Uterus (tissue), 4 donors: ENCODE data around the gene AUTS2. TPM values are rescaled to one million over a fixed set of nuclear protein-coding genes. Genes with fewer than 3 reads are reported as not detected.

Experiments
- DNase-seq, 2 donors: peaks; one replicate each; pipeline ENCODE4 v3.0.0-alpha.2; 2019 to 2020
- H3K27ac ChIP-seq, 2 donors: fragments of 200-600 bp; sonication (generic); 1 replicate in 1 of 2; 2 replicates in 1 of 2; pipeline ENCODE4 v1.5.1; 2016 to 2018
- H3K27me3 ChIP-seq, 2 donors: fragments of 200-600 bp; sonication (generic); one replicate each; pipeline ENCODE4 v1.5.1; 2018 to 2019; ENCODE audit warnings: control low read depth in 1 of 2
- H3K36me3 ChIP-seq, 2 donors: fragments of 200-600 bp; sonication (generic); one replicate each; pipeline ENCODE4 v1.5.1; 2019; ENCODE audit warnings: control low read depth in 1 of 2
- H3K4me1 ChIP-seq, 2 donors: fragments of 200-600 bp; sonication (generic); one replicate each; pipeline ENCODE4 v1.5.1; 2018 to 2019; ENCODE audit warnings: control low read depth in 1 of 2
- H3K4me3 ChIP-seq, 2 donors: fragments of 200-600 bp; sonication (generic); 1 replicate in 1 of 2; 2 replicates in 1 of 2; pipeline ENCODE4 v1.5.1; 2018 to 2019; ENCODE audit warnings: mild to moderate bottlenecking in 1 of 2
- H3K9me3 ChIP-seq, 2 donors: fragments of 200-600 bp; sonication (generic); one replicate each; pipeline ENCODE4 v1.5.1; 2019; ENCODE audit warnings: control low read depth in 1 of 2
- CTCF ChIP-seq, 4 experiments: fragments of 200-600 bp in 2 of 4; fragments of 450-650 bp in 2 of 4; sonication (generic) in 2 of 4; IDR thresholded peaks; one replicate each; pipeline ENCODE4 v1.5.1; 2016 to 2019; ENCODE audit warnings: antibody characterized with exemption in 4 of 4, mild to moderate bottlenecking in 2 of 4, moderate library complexity in 1 of 4
- POLR2A ChIP-seq, 2 donors: fragments of 450-650 bp; IDR thresholded peaks; one replicate each; pipeline ENCODE4 v1.6.1; 2016; ENCODE audit warnings: antibody characterized with exemption in 2 of 2, mild to moderate bottlenecking in 1 of 2, moderate library complexity in 1 of 2
- intact Hi-C: fragments of 100-400 bp; cut with DNase I; formaldehyde crosslinking; loops from one replicate; pipeline ENCODE4 v1.15.1; 2023; ENCODE audit warnings: low total_unique reads
- total RNA-seq, 4 donors: library from RNA; depleted of rRNA in 3 of 4; stranded (reverse); fragments of >200 nt in 3 of 4; gene quantifications; one replicate each; pipeline versions ENCODE4 v1.1.0 to v1.2.4, GENCODE V29; 2014 to 2023
- donor health status: DM: yes; HTN: yes; CAD: no.

AUTS2 gene
- total RNA-seq, 4 donors from 2014 or later: 10.5 to 58.2 (median 30.0) TPM

DNA sequence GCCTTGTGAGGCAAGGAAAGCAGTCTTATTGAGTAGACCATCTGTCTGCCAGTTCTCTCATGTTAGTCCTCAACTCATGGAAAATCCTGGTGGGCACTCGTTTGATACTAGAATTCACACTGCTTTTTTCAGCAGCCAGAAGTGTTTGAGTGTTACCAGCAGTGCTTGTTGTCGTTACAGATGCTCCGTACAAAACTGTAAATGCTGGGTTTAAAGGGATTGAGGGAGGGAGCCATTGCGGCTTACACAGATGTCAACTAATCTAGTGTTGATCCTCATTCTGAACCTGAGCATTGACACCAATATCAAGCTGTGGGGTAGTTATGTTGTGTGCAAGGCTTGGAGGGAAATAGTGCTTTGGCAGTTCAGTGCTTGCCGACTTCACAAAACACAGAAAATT is 348.6 kb downstream of the AUTS2 start:
- Histone ChIP-seq H3K9me3 (no peaks in the 10 kb centered on the region), H3K4me3 (no peak overlapping the region), H3K4me1 (no peaks in the 10 kb centered on the region), H3K27me3 (no peaks in the 10 kb centered on the region), H3K27ac (no peak overlapping the region), H3K36me3 (no peaks in the 10 kb centered on the region)
- no peak for TF ChIP-seq POLR2A (IDR thresholded peaks at IDR 0.05)
- no peak for TF ChIP-seq CTCF (IDR thresholded peaks at IDR 0.05)
- intact Hi-C loops: no loop called here
- DNase-seq: no peak

DNA sequence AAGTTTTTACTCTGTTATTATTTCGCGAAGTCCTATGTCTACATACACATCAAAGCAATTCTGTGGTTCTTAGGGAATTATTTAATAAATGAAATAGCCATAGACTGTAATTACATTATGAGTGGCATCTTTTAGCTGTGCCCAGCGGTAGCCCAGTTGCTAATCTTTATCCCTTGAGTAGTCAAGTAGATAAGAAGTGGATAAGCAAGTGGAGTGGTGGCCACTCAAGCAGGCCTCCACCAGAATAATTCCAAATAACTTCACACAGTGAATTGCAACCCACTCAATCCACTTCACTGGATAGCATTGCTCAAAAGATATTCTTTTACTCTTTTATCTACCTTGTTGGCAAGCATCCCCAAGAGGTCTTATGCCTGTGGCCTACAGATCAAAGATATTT is 349.7 kb downstream of the AUTS2 start:
- H3K9me3 ChIP-seq: no peaks in the 10 kb centered on the region
- no peak overlapping the region for H3K27ac ChIP-seq
- no peak for TF ChIP-seq CTCF (IDR thresholded peaks at IDR 0.05)
- no peak for TF ChIP-seq POLR2A (IDR thresholded peaks at IDR 0.05)
- DNase-seq: no peak
- H3K27me3 ChIP-seq: no peaks in the 10 kb centered on the region
- H3K4me3 ChIP-seq: no peak overlapping the region
- H3K4me1 ChIP-seq: no peaks in the 10 kb centered on the region
- no peaks in the 10 kb centered on the region for H3K36me3 ChIP-seq
- intact Hi-C loops: no loop called here

DNA sequence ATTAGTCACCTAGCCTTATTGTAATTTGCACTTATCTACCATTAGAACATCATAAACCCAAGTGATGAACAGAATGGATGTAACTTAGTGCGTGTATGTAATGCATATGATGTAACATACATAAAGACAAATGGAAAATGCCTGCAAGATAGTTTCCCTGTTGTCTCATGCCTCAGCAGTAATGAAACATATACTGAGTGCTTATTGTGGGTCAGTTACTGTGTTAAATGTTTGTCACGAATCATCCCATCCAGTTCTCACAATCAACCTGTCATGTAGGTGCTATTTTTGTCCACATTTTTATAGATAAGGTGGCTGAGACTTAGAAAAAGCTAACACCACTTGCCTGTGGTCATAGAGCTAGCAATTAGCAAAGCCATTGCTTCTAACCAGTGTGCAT is 350.8 kb downstream of the AUTS2 start:
- Histone ChIP-seq H3K27ac (no peak overlapping the region), H3K9me3 (no peaks in the 10 kb centered on the region), H3K4me3 (no peak overlapping the region), H3K27me3 (no peaks in the 10 kb centered on the region), H3K36me3 (no peaks in the 10 kb centered on the region), H3K4me1 (no peaks in the 10 kb centered on the region)
- intact Hi-C loops: no loop called here
- no peak for DNase-seq
- TF ChIP-seq POLR2A (IDR thresholded peaks at IDR 0.05) (no peak), CTCF (IDR thresholded peaks at IDR 0.05) (no peak)

GRCh38 chr7:69951458-69951857 is 353.2 kb downstream of the AUTS2 start:
- Histone ChIP-seq H3K27me3 (no peaks in the 10 kb centered on the region), H3K9me3 (no peaks in the 10 kb centered on the region), H3K36me3 (no peaks in the 10 kb centered on the region), H3K4me1 (no peaks in the 10 kb centered on the region), H3K4me3 (no peak overlapping the region), H3K27ac (no peak overlapping the region)
- intact Hi-C loops: no loop called here
- no peak for TF ChIP-seq CTCF (IDR thresholded peaks at IDR 0.05)
- no peak for TF ChIP-seq POLR2A (IDR thresholded peaks at IDR 0.05)
- no peak for DNase-seq

DNA sequence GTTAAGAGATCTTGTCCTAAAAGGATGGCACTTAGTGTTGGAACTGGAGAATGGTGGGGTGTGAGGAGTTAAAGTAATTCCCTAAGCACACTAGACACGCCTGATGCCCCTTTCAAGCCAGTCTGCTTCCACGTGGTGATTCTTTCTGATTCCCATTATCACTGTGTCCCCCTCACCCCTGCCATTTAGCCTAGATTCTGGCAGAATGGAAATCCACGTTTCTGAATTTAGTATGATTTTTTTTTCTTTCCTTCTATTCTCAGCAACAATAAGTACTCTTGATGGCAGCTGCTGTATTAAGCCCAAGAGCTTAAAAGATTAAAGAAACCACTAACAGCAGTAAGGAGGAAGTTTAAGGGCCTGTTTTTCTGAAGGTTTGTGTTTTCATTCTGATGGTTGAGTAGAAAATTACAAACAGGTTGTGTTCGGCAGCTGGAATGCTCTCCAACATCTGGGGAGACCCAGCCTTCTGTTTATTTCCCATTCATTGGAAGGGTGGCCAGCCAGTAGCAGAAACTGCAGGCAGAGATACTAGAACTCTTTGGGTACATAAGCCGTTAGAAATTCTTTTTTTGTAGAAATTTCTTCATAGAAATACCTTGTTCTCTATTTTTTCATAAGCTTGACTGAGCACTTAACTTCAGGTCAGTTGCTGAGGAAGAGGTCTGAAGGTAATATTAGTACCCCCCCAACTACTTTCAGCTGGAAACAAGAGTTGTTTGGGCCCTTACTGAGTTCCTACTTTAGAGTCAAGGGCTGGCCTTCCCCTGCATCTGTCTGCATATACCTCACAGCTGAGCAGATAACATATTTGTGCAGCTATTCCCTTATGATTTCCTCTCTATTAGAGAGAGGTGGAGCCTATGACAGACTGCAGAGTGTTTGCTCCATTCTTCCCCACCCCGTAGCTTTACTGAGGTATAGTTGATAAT is 355.1 kb downstream of the AUTS2 start:
- intact Hi-C loops: no loop called here
- TF ChIP-seq POLR2A (IDR thresholded peaks at IDR 0.05) (no peak), CTCF (IDR thresholded peaks at IDR 0.05) (no peak)

More for the DNA sequence above, 355.1 kb downstream of the AUTS2 start:
- H3K9me3 ChIP-seq: no peaks in the 10 kb centered on the region
- no peaks in the 10 kb centered on the region for H3K27me3 ChIP-seq
- DNase-seq: no peak
- H3K27ac ChIP-seq: no peak overlapping the region
- no peaks in the 10 kb centered on the region for H3K36me3 ChIP-seq
- no peaks in the 10 kb centered on the region for H3K4me1 ChIP-seq
- no peak overlapping the region for H3K4me3 ChIP-seq
